ENCODE results near the gene RGP1.

RGP1 gene

GRCh38 chr9:35705836-35706430 is 43.2 kb upstream of the RGP1 start:
- in situ Hi-C loops (cut with HindIII; ENCODE audit: low sequenced_read_pairs) = no loop called here
- H3K4me3 ChIP-seq (ENCODE audit: low read depth, low read length) = no peak overlapping the region
- no peak for TF ChIP-seq CTCF (IDR thresholded peaks at IDR 0.05; ENCODE audit: low read depth, low read length)
- DNase-seq (ENCODE audit: low read depth, low spot score) = no peak

- TF ChIP-seq CTCF (IDR thresholded peaks at IDR 0.05; ENCODE audit: low read depth, low read length) = no peak
- in situ Hi-C loops (cut with HindIII; ENCODE audit: low sequenced_read_pairs) = no loop called here
- no peak overlapping the region for H3K4me3 ChIP-seq (ENCODE audit: low read depth, low read length)
- no peak for DNase-seq (ENCODE audit: low read depth, low spot score)
Observed at GRCh38 chr9:35706951-35707350, 42.1 kb upstream of the RGP1 start.

- TF ChIP-seq CTCF (IDR thresholded peaks at IDR 0.05; ENCODE audit: low read depth, low read length) = no peak
- H3K4me3 ChIP-seq (ENCODE audit: low read depth, low read length) = no peak overlapping the region
- in situ Hi-C loops (cut with HindIII; ENCODE audit: low sequenced_read_pairs) = no loop called here
- DNase-seq (ENCODE audit: low read depth, low spot score) = no peak
Observed at GRCh38 chr9:35708146-35708545, 40.9 kb upstream of the RGP1 start.

GRCh38 chr9:35710818-35711500 is 38.1 kb upstream of the RGP1 start:
- in situ Hi-C loops (cut with HindIII; ENCODE audit: low sequenced_read_pairs) = no loop called here
- TF ChIP-seq CTCF (IDR thresholded peaks at IDR 0.05; ENCODE audit: low read depth, low read length) = no peak
- DNase-seq (ENCODE audit: low read depth, low spot score) = no peak
- no peak overlapping the region for H3K4me3 ChIP-seq (ENCODE audit: low read depth, low read length)

GRCh38 chr9:35711501-35712428 is 37.3 kb upstream of the RGP1 start:
- no peak overlapping the region for H3K4me3 ChIP-seq (ENCODE audit: low read depth, low read length)
- no peak for DNase-seq (ENCODE audit: low read depth, low spot score)
- no peak for TF ChIP-seq CTCF (IDR thresholded peaks at IDR 0.05; ENCODE audit: low read depth, low read length)
- in situ Hi-C loops (cut with HindIII; ENCODE audit: low sequenced_read_pairs) = no loop called here

- H3K4me3 ChIP-seq (ENCODE audit: low read depth, low read length) = no peak overlapping the region
- in situ Hi-C loops (cut with HindIII; ENCODE audit: low sequenced_read_pairs) = no loop called here
- DNase-seq (ENCODE audit: low read depth, low spot score) = no peak
- no peak for TF ChIP-seq CTCF (IDR thresholded peaks at IDR 0.05; ENCODE audit: low read depth, low read length)
Observed at GRCh38 chr9:35712762-35713400, 36.2 kb upstream of the RGP1 start.
